G401.6 (cell line): ENCODE results near the gene SCGB1D4.
"Not testable (repeated sequence)": the region's sequence is repeated elsewhere in the genome, so short reads cannot be mapped to it uniquely, and the experiment has no call there.

ENCODE experiments used
- FAIRE-seq: peaks from 2 replicates; lab custom pipeline; 2012; peaks lifted over from hg19 to GRCh38; lab: Jason Lieb, UNC

SCGB1D4 gene, protein sequence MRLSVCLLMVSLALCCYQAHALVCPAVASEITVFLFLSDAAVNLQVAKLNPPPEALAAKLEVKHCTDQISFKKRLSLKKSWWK

GRCh38 chr11:62298975-62299374 lies at the start of gene SCGB1D4:
SCGB1D4 (minus strand) TSS chr11:62299075; CDS start chr11:62299010, 65 bp downstream.
- FAIRE-seq = no peak

DNA sequence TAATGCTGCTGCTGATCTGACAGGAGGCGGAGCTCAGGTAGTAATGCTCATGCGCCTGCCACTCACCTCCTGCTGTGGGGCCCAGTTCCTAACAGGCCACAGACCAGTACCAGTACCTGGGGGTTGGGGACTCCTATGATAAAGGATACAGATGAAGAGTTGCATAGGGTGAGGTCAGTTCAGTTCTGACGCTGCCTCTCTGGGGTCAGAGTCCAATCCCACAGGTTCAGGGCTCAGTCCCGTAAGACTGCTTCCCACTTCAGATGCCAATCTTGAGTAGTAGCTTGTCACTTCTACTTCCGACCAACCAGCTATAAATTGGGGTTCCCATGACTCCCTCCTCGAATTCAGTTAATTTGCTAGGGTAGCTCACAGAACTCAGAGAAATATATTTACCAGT lies 47.0 kb upstream of the SCGB1D4 start:
- FAIRE-seq = no peak

- no peak for FAIRE-seq
Measured at GRCh38 chr11:62344210-62344609, 45.3 kb upstream of the SCGB1D4 start.

- FAIRE-seq = not testable (repeated sequence)
Measured at GRCh38 chr11:62343646-62344190, 44.8 kb upstream of the SCGB1D4 start.

- FAIRE-seq = no peak
Measured at GRCh38 chr11:62341588-62341987, 42.7 kb upstream of the SCGB1D4 start.

GRCh38 chr11:62340269-62340901 lies 41.5 kb upstream of the SCGB1D4 start:
- FAIRE-seq = peak; percentile 31

GRCh38 chr11:62338218-62338617 lies 39.3 kb upstream of the SCGB1D4 start:
- FAIRE-seq = no peak

DNA sequence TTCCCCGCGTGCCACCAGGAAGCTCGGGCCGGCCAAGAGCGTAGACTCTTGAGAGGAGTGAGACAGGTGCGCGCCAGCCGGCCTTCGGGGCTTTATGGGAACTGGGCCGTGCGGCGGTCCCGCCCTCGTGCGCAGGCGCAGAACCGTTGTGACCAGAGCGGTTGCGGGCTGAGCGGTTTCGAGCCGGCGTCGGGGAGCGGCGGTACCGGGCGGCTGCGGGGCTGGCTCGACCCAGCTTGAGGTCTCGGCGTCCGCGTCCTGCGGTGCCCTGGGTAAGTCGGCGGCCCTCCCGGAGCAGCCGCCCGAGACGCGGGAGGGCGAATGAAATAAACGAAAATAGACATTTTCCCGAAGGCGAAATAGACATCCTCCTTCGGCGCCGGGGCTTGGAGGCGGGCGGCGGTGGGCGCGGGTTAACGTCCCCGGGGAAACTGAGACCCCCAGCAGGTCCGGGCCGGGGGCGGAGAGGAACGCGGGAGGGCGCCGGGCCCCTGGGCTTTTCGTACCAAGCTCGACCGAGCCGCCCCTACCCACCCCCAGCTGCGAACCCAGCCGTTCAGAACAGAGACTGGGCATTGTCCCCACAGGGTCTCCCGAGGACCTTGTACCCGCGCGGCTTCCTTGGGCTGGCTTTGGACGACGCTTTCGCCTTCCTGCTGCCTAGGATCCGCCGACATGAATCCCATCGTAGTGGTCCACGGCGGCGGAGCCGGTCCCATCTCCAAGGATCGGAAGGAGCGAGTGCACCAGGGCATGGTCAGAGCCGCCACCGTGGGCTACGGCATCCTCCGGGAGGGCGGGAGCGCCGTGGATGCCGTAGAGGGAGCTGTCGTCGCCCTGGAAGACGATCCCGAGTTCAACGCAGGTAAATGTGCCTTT lies 38.7 kb upstream of the SCGB1D4 start, which contains the start of gene ASRGL1:
Gene ASRGL1 (plus strand): TSS at position 146 of the 879 bp plus-strand sequence. CDS start 530 bp downstream, at position 676.
- FAIRE-seq = no peak

- not testable (repeated sequence) for FAIRE-seq
Measured at GRCh38 chr11:62336949-62337302, 38.1 kb upstream of the SCGB1D4 start.

GRCh38 chr11:62333768-62334167 lies 34.9 kb upstream of the SCGB1D4 start:
- no peak for FAIRE-seq

DNA sequence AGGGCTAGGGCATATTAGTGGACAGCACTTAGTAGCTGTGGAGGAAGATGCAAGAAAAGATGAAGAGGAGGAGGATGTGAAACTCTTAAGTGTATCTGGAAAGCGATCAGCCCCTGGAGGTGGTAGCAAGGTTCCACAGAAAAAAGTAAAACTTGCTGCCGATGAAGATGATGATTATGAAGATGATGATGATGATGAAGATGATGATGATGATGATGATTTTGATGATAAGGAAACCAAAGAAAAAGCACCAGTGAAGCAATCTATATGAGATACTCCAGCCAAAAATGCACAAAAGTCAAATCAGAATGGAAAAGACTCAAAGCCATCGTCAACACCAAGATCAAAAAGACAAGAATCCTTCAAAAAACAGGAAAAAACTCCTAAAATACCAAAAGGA lies 32.4 kb upstream of the SCGB1D4 start:
- not testable (repeated sequence) for FAIRE-seq

DNA sequence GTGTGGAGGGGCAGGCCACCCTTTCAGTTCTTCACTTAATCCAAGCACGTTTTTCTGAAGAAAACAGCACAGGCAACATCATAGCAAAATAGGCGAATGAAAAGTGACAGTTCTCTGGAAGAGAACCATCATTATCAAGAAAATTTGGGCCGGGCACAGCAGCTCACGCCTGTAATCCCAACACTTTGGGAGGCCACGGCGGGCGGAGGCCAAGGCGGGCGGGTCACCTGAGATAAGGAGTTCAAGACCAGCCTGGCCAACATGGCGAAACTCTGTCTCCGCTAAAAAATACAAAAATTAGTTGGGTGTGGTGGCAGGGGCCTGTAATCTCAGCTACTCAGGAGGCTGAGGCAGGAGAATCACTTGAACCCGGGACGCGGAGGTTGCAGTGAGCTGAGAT lies 28.7 kb upstream of the SCGB1D4 start:
- FAIRE-seq = not testable (repeated sequence)

DNA sequence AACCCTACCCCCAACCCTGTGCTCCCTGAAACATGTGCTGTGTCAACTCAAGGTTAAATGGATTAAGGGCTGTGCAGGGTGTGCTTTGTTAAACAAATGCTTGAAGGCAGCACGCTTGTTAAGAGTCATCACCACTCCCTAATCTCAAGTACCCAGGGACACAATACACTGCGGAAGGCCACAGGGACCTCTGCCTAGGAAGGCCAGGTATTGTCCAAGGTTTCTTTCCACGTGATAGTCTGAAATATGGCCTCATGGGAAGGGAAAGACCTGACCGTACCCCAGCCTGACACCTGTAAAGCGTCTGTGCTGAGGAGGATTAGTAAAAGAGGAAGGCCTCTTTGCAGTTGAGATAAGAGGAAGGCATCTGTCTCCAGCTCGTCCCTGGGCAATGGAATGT lies 27.8 kb upstream of the SCGB1D4 start:
- not testable (repeated sequence) for FAIRE-seq

DNA sequence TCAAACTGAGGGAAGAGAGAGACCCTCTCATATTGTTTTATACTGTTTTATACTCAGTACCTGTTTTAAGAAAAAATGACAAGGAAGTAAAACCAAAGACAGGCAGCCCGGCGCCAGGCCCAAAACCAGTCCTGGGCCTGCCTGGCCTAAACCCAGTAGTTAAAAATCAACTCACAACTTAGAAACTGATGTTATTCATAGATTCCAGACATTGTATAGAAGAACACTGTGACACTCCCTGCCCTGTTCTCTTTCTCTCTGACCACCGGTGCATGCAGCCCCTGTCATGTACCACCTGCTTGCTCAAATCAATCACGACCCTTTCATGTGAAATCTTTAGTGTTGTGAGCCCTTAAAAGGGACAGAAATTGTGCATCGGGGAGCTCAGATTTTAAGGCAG lies 26.9 kb upstream of the SCGB1D4 start:
- FAIRE-seq = not testable (repeated sequence)

GRCh38 chr11:62324731-62325556 lies 26.1 kb upstream of the SCGB1D4 start:
- FAIRE-seq = no peak

- FAIRE-seq = no peak
Measured at GRCh38 chr11:62322524-62322923, 23.6 kb upstream of the SCGB1D4 start.

GRCh38 chr11:62315431-62315830 lies 16.6 kb upstream of the SCGB1D4 start:
- no peak for FAIRE-seq

GRCh38 chr11:62309991-62310390 lies 11.1 kb upstream of the SCGB1D4 start:
- FAIRE-seq = no peak

- FAIRE-seq = no peak
Measured at GRCh38 chr11:62307950-62308349, 9.1 kb upstream of the SCGB1D4 start.

GRCh38 chr11:62306227-62306626 lies 7.4 kb upstream of the SCGB1D4 start:
- FAIRE-seq = no peak

DNA sequence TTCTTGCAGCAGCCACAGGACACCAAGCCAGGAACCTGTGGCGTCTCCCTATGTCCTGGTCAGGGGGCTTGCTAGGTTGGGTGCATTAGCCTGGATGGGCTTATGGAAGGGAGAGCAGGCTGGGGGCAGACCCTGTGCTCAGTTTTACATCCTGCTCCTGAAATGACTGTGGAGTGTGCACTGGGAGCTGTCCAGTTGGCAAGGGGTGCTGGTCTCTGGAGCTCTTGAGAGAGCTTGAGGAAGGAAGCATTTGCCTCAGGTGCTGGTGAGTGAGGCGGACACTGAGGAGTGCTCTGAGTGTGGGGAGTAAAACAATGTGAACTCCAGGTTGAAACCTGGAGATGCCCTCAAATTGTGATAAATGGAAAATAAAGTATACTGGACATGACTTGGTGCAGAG lies 3.4 kb downstream of the SCGB1D4 start:
- FAIRE-seq = no peak

- peak; percentile 79 for FAIRE-seq
Measured at GRCh38 chr11:62280452-62280851, 18.4 kb downstream of the SCGB1D4 start.
